ENCODE results near the gene NEAT1.
A peak's percentile ranks its signal among the peaks of the same experiment; 100 is the strongest.
"Not testable (repeated sequence)": the region's sequence is repeated elsewhere in the genome, so short reads cannot be mapped to it uniquely, and the experiment has no call there.

Gene NEAT1

GRCh38 chr11:65454696-65455456, 32.3 kb downstream of the NEAT1 start:
- no peak for DNase-seq

- no peak for DNase-seq
These were observed 33.8 kb downstream of the NEAT1 start for GRCh38 chr11:65456418-65456817.

GRCh38 chr11:65459552-65459951, 37.0 kb downstream of the NEAT1 start:
- DNase-seq: no peak

- DNase-seq: not testable (repeated sequence)
These were observed 42.9 kb downstream of the NEAT1 start for GRCh38 chr11:65465471-65465870.

GRCh38 chr11:65467306-65467705, 44.7 kb downstream of the NEAT1 start:
- DNase-seq: not testable (repeated sequence)

- no peak for DNase-seq
These were observed 46.3 kb downstream of the NEAT1 start for GRCh38 chr11:65468874-65469333.

GRCh38 chr11:65470433-65471049, 47.9 kb downstream of the NEAT1 start:
- DNase-seq: no peak

GRCh38 chr11:65471447-65471891, 48.9 kb downstream of the NEAT1 start:
- no peak for DNase-seq

- DNase-seq: not testable (repeated sequence)
These were observed 50.1 kb downstream of the NEAT1 start for GRCh38 chr11:65472588-65473277.

- no peak for DNase-seq
These were observed 50.8 kb downstream of the NEAT1 start for GRCh38 chr11:65473278-65473860.

- DNase-seq: no peak
These were observed 52.3 kb downstream of the NEAT1 start for GRCh38 chr11:65474864-65475263.

- no peak for DNase-seq
These were observed 54.1 kb downstream of the NEAT1 start for GRCh38 chr11:65476632-65477148.

- DNase-seq: peak; percentile 89
These were observed 54.8 kb downstream of the NEAT1 start for GRCh38 chr11:65477149-65477965.

- DNase-seq: no peak
These were observed 56.0 kb downstream of the NEAT1 start for GRCh38 chr11:65478388-65479183.

- no peak for DNase-seq
These were observed 56.9 kb downstream of the NEAT1 start for GRCh38 chr11:65479184-65480145.

- no peak for DNase-seq
These were observed 59.8 kb downstream of the NEAT1 start for GRCh38 chr11:65482306-65482850.

- DNase-seq: no peak
These were observed 63.3 kb downstream of the NEAT1 start for GRCh38 chr11:65485920-65486219.

GRCh38 chr11:65486570-65487466, 64.2 kb downstream of the NEAT1 start:
- DNase-seq: no peak
